Activated CD4-positive, alpha-beta T cell treated with anti-CD3 and anti-CD28 coated beads, Interleukin-2, amount 10 ng/mL, durations not matched to agents 7 days and 5 days (primary cell): ENCODE results near the gene HSPB2. TPM values are rescaled to one million over a fixed set of nuclear protein-coding genes. Genes with fewer than 3 reads are reported as not detected.
A peak's percentile ranks its signal among the peaks of the same experiment; 100 is the strongest.

Source experiments
- CTCF ChIA-PET: fragments of 350-600 bp; sonication (Branson Sonifier 250); formaldehyde crosslinking; loops from one replicate; lab custom pipeline; 2021; ENCODE audit warnings: antibody characterized with exemption; lab: Charles Lee
- POLR2A ChIA-PET: fragments of 350-600 bp; sonication (Branson Sonifier 250); formaldehyde crosslinking; loops from one replicate; lab custom pipeline; 2021; ENCODE audit warnings: antibody characterized with exemption; lab: Charles Lee
- DNase-seq: peaks from one replicate; pipeline ENCODE4 v3.0.0-alpha.2; 2020
- H3K27ac Mint-ChIP-seq: one replicate; pipeline ENCODE4 v1.8.0; 2021; ENCODE audit warnings: mild to moderate bottlenecking, moderate library complexity, mixed read lengths
- H3K27me3 Mint-ChIP-seq: one replicate; pipeline ENCODE4 v1.8.0; 2021; ENCODE audit warnings: mixed read lengths
- H3K36me3 Mint-ChIP-seq: one replicate; pipeline ENCODE4 v1.8.0; 2021; ENCODE audit warnings: low read depth, mixed read lengths
- H3K4me1 Mint-ChIP-seq: one replicate; pipeline ENCODE4 v1.8.0; 2021; ENCODE audit warnings: mixed read lengths
- H3K4me3 Mint-ChIP-seq: one replicate; pipeline ENCODE4 v1.8.0; 2021; ENCODE audit warnings: mild to moderate bottlenecking, moderate library complexity, mixed read lengths
- H3K9me3 Mint-ChIP-seq: one replicate; pipeline ENCODE4 v1.8.0; 2021; ENCODE audit warnings: mixed read lengths
- total RNA-seq, 2 experiments: library from RNA; stranded (reverse); gene quantifications; one replicate each; pipeline ENCODE4 v1.2.3, GENCODE V29; 2021

The HSPB2 gene
- total RNA-seq, 2 experiments from 2014 or later: not detected

GRCh38 chr11:111944651-111945051 lies 32.1 kb downstream of the HSPB2 start:
- Mint-ChIP-seq H3K4me1 (peaks cover 20% of the 10 kb centered on the region), H3K4me3 (no peak overlapping the region), H3K9me3 (no peaks in the 10 kb centered on the region), H3K27me3 (no peaks in the 10 kb centered on the region), H3K36me3 (peaks cover 3% of the 10 kb centered on the region), H3K27ac (peak overlapping the region; percentile 22)
- ChIA-PET POLR2A (interaction anchor here (0.7 kb wide), 1 partner anchor 1509 kb away, joined by 6 read pairs; no protein-coding TSS in a partner anchor), CTCF (interaction anchor here (0.7 to 1.6 kb wide), 5 partner anchors 9 to 37 kb away, joined by 3 to 8 read pairs (median 3); no protein-coding TSS in a partner anchor)
- DNase-seq: no peak

- Mint-ChIP-seq H3K9me3 (no peaks in the 10 kb centered on the region), H3K4me3 (no peak overlapping the region), H3K4me1 (peaks cover 23% of the 10 kb centered on the region), H3K36me3 (peaks cover 4% of the 10 kb centered on the region), H3K27me3 (no peaks in the 10 kb centered on the region), H3K27ac (no peak overlapping the region)
- ChIA-PET POLR2A (interaction anchor here (0.6 to 0.7 kb wide), 2 partner anchors 221 to 1509 kb away, joined by 6 read pairs; no protein-coding TSS in a partner anchor), CTCF (interaction anchor here (0.7 to 1.6 kb wide), 7 partner anchors 10 to 36 kb away, joined by 3 to 8 read pairs (median 3); no protein-coding TSS in a partner anchor)
- DNase-seq: no peak
Measured at GRCh38 chr11:111945198-111945597, 32.7 kb downstream of the HSPB2 start.

GRCh38 chr11:111946499-111946898 lies 34.0 kb downstream of the HSPB2 start:
- no peak overlapping the region for H3K27ac Mint-ChIP-seq
- peaks cover 23% of the 10 kb centered on the region for H3K4me1 Mint-ChIP-seq
- H3K27me3 Mint-ChIP-seq: no peaks in the 10 kb centered on the region
- CTCF ChIA-PET: interaction anchor here (0.7 to 1.2 kb wide), 2 partner anchors 11 to 33 kb away, joined by 3 to 5 read pairs; no protein-coding TSS in a partner anchor
- H3K36me3 Mint-ChIP-seq: peaks cover 4% of the 10 kb centered on the region
- H3K4me3 Mint-ChIP-seq: no peak overlapping the region
- no peaks in the 10 kb centered on the region for H3K9me3 Mint-ChIP-seq
- POLR2A ChIA-PET: interaction anchor here (0.7 kb wide), 1 partner anchor 316 kb away, joined by 16 read pairs; no protein-coding TSS in a partner anchor
- DNase-seq: no peak

GRCh38 chr11:111947143-111947542 lies 34.6 kb downstream of the HSPB2 start:
- peaks cover 4% of the 10 kb centered on the region for H3K36me3 Mint-ChIP-seq
- no peak overlapping the region for H3K27ac Mint-ChIP-seq
- H3K4me1 Mint-ChIP-seq: peaks cover 23% of the 10 kb centered on the region
- ChIA-PET POLR2A (no interaction called here), CTCF (interaction anchor here (0.7 kb wide), 1 partner anchor 12 kb away, joined by 3 read pairs; no protein-coding TSS in a partner anchor)
- no peaks in the 10 kb centered on the region for H3K9me3 Mint-ChIP-seq
- no peaks in the 10 kb centered on the region for H3K27me3 Mint-ChIP-seq
- DNase-seq: no peak
- no peak overlapping the region for H3K4me3 Mint-ChIP-seq

GRCh38 chr11:111949519-111950426 lies 37.2 kb downstream of the HSPB2 start:
- Mint-ChIP-seq H3K27ac (no peak overlapping the region), H3K4me1 (peaks cover 14% of the 10 kb centered on the region), H3K36me3 (peaks cover 4% of the 10 kb centered on the region), H3K27me3 (no peaks in the 10 kb centered on the region), H3K4me3 (no peak overlapping the region), H3K9me3 (no peaks in the 10 kb centered on the region)
- DNase-seq: no peak
- POLR2A ChIA-PET: no interaction called here
- CTCF ChIA-PET: interaction anchor here (0.6 to 0.9 kb wide), 3 partner anchors 9 to 105 kb away, joined by 3 to 5 read pairs (median 3); no protein-coding TSS in a partner anchor

- Mint-ChIP-seq H3K27me3 (no peaks in the 10 kb centered on the region), H3K4me1 (peaks cover 9% of the 10 kb centered on the region), H3K4me3 (no peak overlapping the region), H3K27ac (no peak overlapping the region), H3K9me3 (no peaks in the 10 kb centered on the region), H3K36me3 (peaks cover 4% of the 10 kb centered on the region)
- ChIA-PET POLR2A (no interaction called here), CTCF (interaction anchor here (2.0 kb wide), 1 partner anchor 12 kb away, joined by 4 read pairs; no protein-coding TSS in a partner anchor)
- DNase-seq: no peak
Measured at GRCh38 chr11:111951565-111951964, 39.0 kb downstream of the HSPB2 start.

- Mint-ChIP-seq H3K4me1 (peaks cover 8% of the 10 kb centered on the region), H3K36me3 (peaks cover 4% of the 10 kb centered on the region), H3K9me3 (no peaks in the 10 kb centered on the region), H3K27ac (no peak overlapping the region), H3K27me3 (no peaks in the 10 kb centered on the region), H3K4me3 (no peak overlapping the region)
- no peak for DNase-seq
- ChIA-PET CTCF (interaction anchor here (0.6 to 2.1 kb wide), 5 partner anchors 16 to 180 kb away, joined by 3 to 10 read pairs (median 4); no protein-coding TSS in a partner anchor), POLR2A (no interaction called here)
Measured at GRCh38 chr11:111954154-111954553, 41.6 kb downstream of the HSPB2 start.

GRCh38 chr11:111957663-111958444 lies 45.3 kb downstream of the HSPB2 start:
- Mint-ChIP-seq H3K36me3 (no peaks in the 10 kb centered on the region), H3K4me1 (no peaks in the 10 kb centered on the region), H3K27me3 (no peaks in the 10 kb centered on the region), H3K27ac (no peak overlapping the region), H3K4me3 (no peak overlapping the region), H3K9me3 (no peaks in the 10 kb centered on the region)
- ChIA-PET POLR2A (interaction anchor here (0.6 kb wide), 1 partner anchor 14 kb away, joined by 3 read pairs; no protein-coding TSS in a partner anchor), CTCF (interaction anchor here (1.2 to 2.5 kb wide), 3 partner anchors 15 to 26 kb away, joined by 6 to 8 read pairs (median 7); no protein-coding TSS in a partner anchor)
- no peak for DNase-seq

- no peak overlapping the region for H3K4me3 Mint-ChIP-seq
- no peaks in the 10 kb centered on the region for H3K27me3 Mint-ChIP-seq
- no peak overlapping the region for H3K27ac Mint-ChIP-seq
- H3K36me3 Mint-ChIP-seq: no peaks in the 10 kb centered on the region
- CTCF ChIA-PET: interaction anchor here (1.1 to 2.6 kb wide), 4 partner anchors 8 to 21 kb away, joined by 5 to 8 read pairs (median 8); no protein-coding TSS in a partner anchor
- no peak for DNase-seq
- H3K9me3 Mint-ChIP-seq: no peaks in the 10 kb centered on the region
- POLR2A ChIA-PET: no interaction called here
- no peaks in the 10 kb centered on the region for H3K4me1 Mint-ChIP-seq
Measured at GRCh38 chr11:111960916-111961315, 48.4 kb downstream of the HSPB2 start.

GRCh38 chr11:111961389-111962300 lies 49.1 kb downstream of the HSPB2 start:
- no peak for DNase-seq
- H3K36me3 Mint-ChIP-seq: peaks cover under 1% of the 10 kb centered on the region
- POLR2A ChIA-PET: no interaction called here
- CTCF ChIA-PET: interaction anchor here (1.1 to 2.6 kb wide), 4 partner anchors 9 to 21 kb away, joined by 5 to 8 read pairs (median 8); no protein-coding TSS in a partner anchor
- H3K4me1 Mint-ChIP-seq: no peaks in the 10 kb centered on the region
- H3K9me3 Mint-ChIP-seq: no peaks in the 10 kb centered on the region
- no peak overlapping the region for H3K4me3 Mint-ChIP-seq
- no peak overlapping the region for H3K27ac Mint-ChIP-seq
- H3K27me3 Mint-ChIP-seq: no peaks in the 10 kb centered on the region
